ENCODE data around the gene LIN7B.
A peak's percentile ranks its signal among the peaks of the same experiment; 100 is the strongest.

- TF ChIP-seq POLR2AphosphoS5 (IDR thresholded peaks at IDR 0.05; ENCODE audit: insufficient read depth in 1 of 2, low read depth in 1 of 2) (peak in 1 of 2 donors; percentile 28), POLR2A (IDR thresholded peaks at IDR 0.05) (no peak)
Measured at GRCh38 chr19:49125025-49125731, 11.0 kb downstream of the LIN7B start.
